ENCODE results near the gene OPRL1.
"Not testable (repeated sequence)": the region's sequence is repeated elsewhere in the genome, so short reads cannot be mapped to it uniquely, and the experiment has no call there.

The OPRL1 gene

GRCh38 chr20:64119681-64120341 is 39.9 kb downstream of the OPRL1 start:
- DNase-seq (ENCODE audit: low spot score in 2 of 2) (no peak), ATAC-seq (ENCODE audit: low read depth) (peak; percentile 3)
- Mint-ChIP-seq H3K27ac (peak overlapping the region; percentile 76), H3K4me1 (peaks cover 6% of the 10 kb centered on the region), H3K9me3 (no peaks in the 10 kb centered on the region), H3K4me3 (peak overlapping the region; percentile 77), H3K27me3 (no peaks in the 10 kb centered on the region), H3K36me3 (no peaks in the 10 kb centered on the region)

GRCh38 chr20:64121586-64121985 is 41.7 kb downstream of the OPRL1 start:
- H3K4me3 Mint-ChIP-seq = no peak overlapping the region
- DNase-seq (ENCODE audit: low spot score in 2 of 2) (no peak), ATAC-seq (ENCODE audit: low read depth) (no peak)
- no peaks in the 10 kb centered on the region for H3K27me3 Mint-ChIP-seq
- peaks cover 6% of the 10 kb centered on the region for H3K4me1 Mint-ChIP-seq
- no peaks in the 10 kb centered on the region for H3K36me3 Mint-ChIP-seq
- no peak overlapping the region for H3K27ac Mint-ChIP-seq
- no peaks in the 10 kb centered on the region for H3K9me3 Mint-ChIP-seq

DNA sequence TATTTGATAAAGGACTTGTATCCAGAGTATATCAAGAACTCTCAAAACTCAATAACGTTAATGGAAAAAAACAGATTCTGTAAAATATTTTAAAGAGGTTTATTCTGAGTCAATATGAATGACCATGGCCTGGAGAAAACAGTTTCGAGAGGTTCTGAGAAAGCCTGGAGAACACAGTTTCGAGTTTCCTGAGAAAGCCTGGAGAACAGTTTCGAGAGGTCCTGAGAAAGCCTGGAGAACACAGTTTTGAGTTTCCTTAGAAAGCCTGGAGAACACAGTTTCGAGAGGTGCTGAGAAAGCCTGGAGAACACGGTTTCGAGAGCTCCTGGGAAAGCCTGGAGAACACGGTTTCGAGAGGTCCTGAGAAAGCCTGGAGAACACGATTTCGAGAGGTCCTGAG is 43.0 kb downstream of the OPRL1 start:
- H3K27me3 Mint-ChIP-seq; H3K27ac Mint-ChIP-seq; H3K36me3 Mint-ChIP-seq; H3K4me1 Mint-ChIP-seq; ATAC-seq (ENCODE audit: low read depth); H3K4me3 Mint-ChIP-seq; DNase-seq (ENCODE audit: low spot score in 2 of 2); H3K9me3 Mint-ChIP-seq: not testable (repeated sequence)

GRCh38 chr20:64123517-64123916 is 43.6 kb downstream of the OPRL1 start:
- H3K36me3 Mint-ChIP-seq; H3K4me1 Mint-ChIP-seq; H3K4me3 Mint-ChIP-seq; H3K9me3 Mint-ChIP-seq; DNase-seq (ENCODE audit: low spot score in 2 of 2); H3K27me3 Mint-ChIP-seq; ATAC-seq (ENCODE audit: low read depth); H3K27ac Mint-ChIP-seq: not testable (repeated sequence)

DNA sequence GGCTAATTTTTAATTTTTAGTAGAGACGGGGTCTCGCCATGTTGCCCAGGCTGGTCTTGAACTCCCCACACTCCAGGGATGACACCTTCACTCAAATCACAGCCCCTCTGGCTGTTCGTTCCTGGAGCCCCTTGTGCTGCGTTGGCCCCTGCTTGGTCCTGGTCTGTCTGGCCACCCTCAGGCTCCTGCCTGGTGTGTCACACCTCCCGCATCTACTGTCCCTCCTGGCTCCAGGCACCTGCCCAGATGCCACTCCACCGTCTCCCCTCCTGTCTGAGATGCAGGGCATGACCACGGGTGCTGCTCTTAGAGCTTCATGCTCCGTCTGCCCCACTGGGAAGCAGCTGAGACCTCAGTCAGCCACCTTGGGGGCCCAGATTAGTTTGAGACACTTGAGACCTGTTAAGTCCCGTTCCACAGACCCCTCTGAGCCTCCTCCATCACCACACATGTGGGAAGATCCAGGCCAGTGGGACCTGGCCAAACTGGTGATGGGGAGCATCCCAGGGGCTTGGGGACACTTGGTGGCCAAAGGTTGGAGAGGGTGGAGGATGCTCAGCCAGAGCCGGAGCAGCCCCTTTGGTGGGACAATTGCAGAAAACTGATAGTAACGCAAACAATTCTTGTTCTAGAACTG is 49.4 kb downstream of the OPRL1 start:
- H3K4me1 Mint-ChIP-seq = no peaks in the 10 kb centered on the region
- no peak for ATAC-seq (ENCODE audit: low read depth)

DNA sequence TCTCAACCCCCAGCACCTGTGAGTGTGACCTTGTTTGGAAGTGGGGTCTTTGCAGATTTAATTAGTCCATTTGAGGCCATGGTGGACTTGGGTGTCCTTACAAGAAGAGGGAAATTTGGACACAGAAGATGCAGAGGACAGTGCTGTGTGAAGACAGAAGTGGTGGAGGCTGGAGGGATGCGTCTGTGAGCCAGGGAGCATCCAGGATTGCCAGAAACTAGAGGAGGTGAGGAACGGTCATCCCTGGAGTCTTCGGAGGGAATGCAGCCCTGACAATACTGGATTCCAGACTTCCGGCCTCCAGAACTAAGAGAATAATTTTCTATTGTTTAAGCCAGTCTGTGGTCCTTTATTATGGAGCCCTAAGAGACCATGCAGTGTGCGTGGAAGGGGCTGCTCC is 50.4 kb downstream of the OPRL1 start:
- H3K36me3 Mint-ChIP-seq = peaks cover 2% of the 10 kb centered on the region
- peaks cover 2% of the 10 kb centered on the region for H3K9me3 Mint-ChIP-seq
- ATAC-seq (ENCODE audit: low read depth) = no peak
- DNase-seq (ENCODE audit: low spot score in 2 of 2) = no peak
- H3K4me3 Mint-ChIP-seq = no peak overlapping the region
- no peak overlapping the region for H3K27ac Mint-ChIP-seq
- H3K27me3 Mint-ChIP-seq = peaks cover 11% of the 10 kb centered on the region
- no peaks in the 10 kb centered on the region for H3K4me1 Mint-ChIP-seq

More for the DNA sequence above, 49.4 kb downstream of the OPRL1 start:
- peaks cover 9% of the 10 kb centered on the region for H3K27me3 Mint-ChIP-seq
- no peak for DNase-seq (ENCODE audit: low spot score in 2 of 2)
- no peak overlapping the region for H3K4me3 Mint-ChIP-seq
- H3K9me3 Mint-ChIP-seq = peaks cover 2% of the 10 kb centered on the region
- no peak overlapping the region for H3K27ac Mint-ChIP-seq
- peaks cover 2% of the 10 kb centered on the region for H3K36me3 Mint-ChIP-seq

DNA sequence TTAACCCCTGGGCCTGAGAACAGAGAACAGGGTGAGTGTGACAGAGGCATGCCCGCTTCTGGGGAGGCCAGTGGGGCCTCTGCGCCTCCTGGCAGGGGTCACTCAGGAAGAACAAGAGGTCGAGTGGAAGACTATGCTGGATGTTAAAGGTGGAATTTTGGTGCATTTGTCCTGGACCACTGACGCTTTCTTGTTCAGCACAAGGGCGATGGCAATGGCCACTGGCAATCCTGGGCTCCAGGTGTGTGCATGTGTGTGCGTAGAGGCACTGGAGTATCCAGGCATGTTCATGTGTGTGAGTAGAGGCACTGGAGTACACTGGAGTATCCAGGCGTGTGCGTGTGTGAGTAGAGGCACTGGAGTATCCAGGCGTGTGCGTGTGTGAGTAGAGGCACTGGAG is 51.0 kb downstream of the OPRL1 start:
- peaks cover 2% of the 10 kb centered on the region for H3K9me3 Mint-ChIP-seq

DNA sequence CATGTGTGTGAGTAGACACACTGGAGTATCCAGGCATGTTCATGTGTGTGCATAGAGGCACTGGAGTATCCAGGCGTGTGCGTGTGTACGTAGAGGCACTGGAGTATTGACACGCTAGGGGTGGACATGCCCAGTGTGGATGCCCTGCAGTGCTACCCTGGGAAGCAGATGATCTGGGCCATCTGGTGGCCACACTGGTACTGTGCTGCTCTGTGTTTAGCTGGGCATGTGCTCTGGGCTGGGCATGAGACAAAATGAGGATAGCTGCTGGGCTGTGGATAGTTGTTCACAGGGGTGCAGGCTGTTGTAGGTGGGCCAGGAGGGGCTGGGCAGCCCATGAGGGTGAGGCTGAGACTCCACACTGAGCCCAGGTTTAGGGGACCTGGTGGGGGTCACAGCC is 51.5 kb downstream of the OPRL1 start:
- no peaks in the 10 kb centered on the region for H3K4me1 Mint-ChIP-seq
- H3K4me3 Mint-ChIP-seq = no peak overlapping the region
- peaks cover 3% of the 10 kb centered on the region for H3K36me3 Mint-ChIP-seq
- ATAC-seq (ENCODE audit: low read depth) (no peak), DNase-seq (ENCODE audit: low spot score in 2 of 2) (no peak)
- peaks cover 2% of the 10 kb centered on the region for H3K9me3 Mint-ChIP-seq
- no peak overlapping the region for H3K27ac Mint-ChIP-seq
- H3K27me3 Mint-ChIP-seq = peaks cover 17% of the 10 kb centered on the region

More for the DNA sequence above, 51.0 kb downstream of the OPRL1 start:
- no peak overlapping the region for H3K27ac Mint-ChIP-seq
- no peak overlapping the region for H3K4me3 Mint-ChIP-seq
- peaks cover 2% of the 10 kb centered on the region for H3K36me3 Mint-ChIP-seq
- no peak for ATAC-seq (ENCODE audit: low read depth)
- no peak for DNase-seq (ENCODE audit: low spot score in 2 of 2)
- peaks cover 14% of the 10 kb centered on the region for H3K27me3 Mint-ChIP-seq
- H3K4me1 Mint-ChIP-seq = no peaks in the 10 kb centered on the region

DNA sequence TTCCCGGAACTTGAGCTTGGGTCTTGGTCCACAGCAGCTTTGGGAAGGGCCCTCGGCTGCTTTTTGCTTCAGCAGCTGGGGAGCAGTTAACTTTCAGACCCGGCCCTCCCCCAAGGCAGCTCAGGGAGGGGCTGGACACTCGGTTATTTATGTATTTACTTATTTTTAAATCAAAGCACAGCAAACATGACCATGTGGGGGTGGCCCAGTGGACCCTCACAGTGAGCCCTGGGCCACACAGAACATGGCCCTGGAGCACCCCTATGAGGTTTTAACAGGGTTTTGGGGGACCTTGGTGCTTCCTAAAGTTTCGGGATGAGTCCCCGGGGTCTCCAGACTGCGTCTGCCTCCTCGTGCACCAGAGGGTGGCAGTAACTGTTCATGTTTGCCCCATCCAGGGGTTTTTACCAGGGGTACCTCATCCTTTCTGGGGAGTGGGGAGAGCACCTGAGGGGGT is 54.1 kb downstream of the OPRL1 start:
- ATAC-seq (ENCODE audit: low read depth) (no peak), DNase-seq (ENCODE audit: low spot score in 2 of 2) (no peak)
- no peak overlapping the region for H3K4me3 Mint-ChIP-seq
- no peaks in the 10 kb centered on the region for H3K9me3 Mint-ChIP-seq
- peaks cover 2% of the 10 kb centered on the region for H3K36me3 Mint-ChIP-seq
- peaks cover 17% of the 10 kb centered on the region for H3K27me3 Mint-ChIP-seq
- H3K4me1 Mint-ChIP-seq = no peaks in the 10 kb centered on the region
- H3K27ac Mint-ChIP-seq = no peak overlapping the region

DNA sequence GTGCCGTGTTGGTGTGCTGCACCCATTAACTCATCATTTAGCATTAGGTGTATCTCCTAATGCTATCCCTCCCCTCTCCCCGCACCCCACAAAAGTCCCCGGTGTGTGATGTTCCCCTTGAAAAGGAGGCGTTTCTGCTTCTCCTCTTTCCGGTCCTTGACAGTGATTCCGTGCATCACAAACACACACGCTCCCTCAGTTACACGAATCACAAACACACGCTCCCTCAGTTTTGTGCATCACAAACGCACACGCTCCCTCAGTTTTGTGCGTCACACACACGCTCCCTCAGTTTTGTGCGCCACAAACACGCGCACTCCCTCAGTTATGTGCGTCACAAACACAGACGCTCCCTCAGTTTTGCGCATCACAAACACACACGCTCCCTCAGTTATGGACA is 54.9 kb downstream of the OPRL1 start:
- not testable (repeated sequence) for ATAC-seq (ENCODE audit: low read depth); DNase-seq (ENCODE audit: low spot score in 2 of 2); H3K27ac Mint-ChIP-seq; H3K4me1 Mint-ChIP-seq; H3K4me3 Mint-ChIP-seq; H3K36me3 Mint-ChIP-seq; H3K9me3 Mint-ChIP-seq
- peaks cover 14% of the 10 kb centered on the region for H3K27me3 Mint-ChIP-seq

DNA sequence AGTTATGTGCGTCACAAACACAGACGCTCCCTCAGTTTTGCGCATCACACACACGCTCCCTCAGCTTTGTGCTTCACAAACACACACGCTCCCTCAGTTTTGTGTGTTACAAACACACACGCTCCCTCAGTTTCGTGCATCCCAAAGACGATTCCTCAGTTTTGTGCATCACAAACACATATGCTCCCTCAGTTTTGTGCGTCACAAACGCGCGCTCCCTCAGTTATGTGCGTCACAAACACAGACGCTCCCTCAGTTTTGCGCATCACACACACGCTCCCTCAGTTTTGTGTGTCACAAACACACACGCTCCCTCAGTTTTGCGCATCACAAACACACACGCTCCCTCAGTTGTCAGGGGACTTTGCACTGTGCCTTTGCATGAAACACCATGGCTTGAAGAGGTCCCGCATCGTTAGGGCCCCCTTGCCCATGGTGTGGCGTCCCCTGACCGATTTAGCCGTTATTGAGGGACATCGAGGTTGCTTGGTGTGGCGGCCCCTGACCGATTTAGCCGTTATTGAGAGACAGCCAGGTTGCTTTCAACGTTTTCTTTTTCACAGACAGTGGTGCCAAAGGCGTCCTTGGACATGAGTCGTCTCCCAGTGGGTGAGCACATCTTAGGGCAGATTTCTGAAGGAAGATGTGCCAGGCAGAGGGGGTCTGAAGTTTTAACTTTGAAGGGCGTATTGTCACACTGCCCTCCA is 56.3 kb downstream of the OPRL1 start:
- H3K4me3 Mint-ChIP-seq = no peak overlapping the region
- ATAC-seq (ENCODE audit: low read depth) (no peak), DNase-seq (ENCODE audit: low spot score in 2 of 2) (no peak)
- no peaks in the 10 kb centered on the region for H3K9me3 Mint-ChIP-seq
- peaks cover 10% of the 10 kb centered on the region for H3K27me3 Mint-ChIP-seq
- H3K4me1 Mint-ChIP-seq = no peaks in the 10 kb centered on the region
- H3K27ac Mint-ChIP-seq = no peak overlapping the region
- peaks cover 2% of the 10 kb centered on the region for H3K36me3 Mint-ChIP-seq

DNA sequence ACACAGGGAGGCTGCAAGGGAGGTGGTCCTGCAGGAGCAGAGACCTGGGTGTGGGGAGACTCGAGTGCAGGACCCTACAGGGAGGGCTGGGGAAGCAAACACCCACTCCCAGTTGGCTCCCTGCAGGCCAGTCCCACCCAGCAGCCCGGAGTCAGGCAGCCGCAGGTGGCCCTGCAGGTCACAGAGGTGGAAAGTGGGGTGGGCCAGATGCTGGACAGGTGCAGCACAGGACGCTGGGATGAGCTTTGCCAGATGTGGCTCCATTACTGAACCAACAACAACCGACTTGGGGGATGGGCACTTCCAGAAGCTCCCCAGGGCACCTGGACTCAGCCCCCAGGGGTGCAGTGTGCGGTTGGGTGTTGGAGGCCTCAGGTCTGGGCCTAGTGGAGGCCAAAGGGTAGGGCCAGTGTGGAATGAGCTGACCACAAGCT is 57.7 kb downstream of the OPRL1 start:
- ATAC-seq (ENCODE audit: low read depth) (no peak), DNase-seq (ENCODE audit: low spot score in 2 of 2) (no peak)
- H3K4me1 Mint-ChIP-seq = peaks cover 3% of the 10 kb centered on the region
- peaks cover 2% of the 10 kb centered on the region for H3K36me3 Mint-ChIP-seq
- H3K4me3 Mint-ChIP-seq = no peak overlapping the region
- H3K27me3 Mint-ChIP-seq = peaks cover 10% of the 10 kb centered on the region
- no peaks in the 10 kb centered on the region for H3K9me3 Mint-ChIP-seq
- no peak overlapping the region for H3K27ac Mint-ChIP-seq

- DNase-seq (ENCODE audit: low spot score in 2 of 2) = no peak
- peaks cover 3% of the 10 kb centered on the region for H3K4me1 Mint-ChIP-seq
- H3K27ac Mint-ChIP-seq = no peak overlapping the region
These were observed 58.5 kb downstream of the OPRL1 start for GRCh38 chr20:64138276-64138815.

More at GRCh38 chr20:64138276-64138815, 58.5 kb downstream of the OPRL1 start:
- Mint-ChIP-seq H3K9me3 (no peaks in the 10 kb centered on the region), H3K36me3 (peaks cover 2% of the 10 kb centered on the region), H3K4me3 (no peak overlapping the region), H3K27me3 (peaks cover 10% of the 10 kb centered on the region)
- no peak for ATAC-seq (ENCODE audit: low read depth)

Measured in memory B cell (primary cell).